GM12873 (cell line): Measurements from ENCODE around the gene DNAJC2.

ENCODE experiments used
- TF ChIP-seq, protein P1 (sequence below): IDR thresholded peaks from 2 replicates; pipeline ENCODE4 v1.5.1; 2012; ENCODE audit warnings: low read depth, mild to moderate bottlenecking, moderate library complexity, low read length, control low read depth; ENCODE audit not compliant: insufficient read depth; ENCODE audit errors: missing control alignments

DNAJC2 gene

DNA sequence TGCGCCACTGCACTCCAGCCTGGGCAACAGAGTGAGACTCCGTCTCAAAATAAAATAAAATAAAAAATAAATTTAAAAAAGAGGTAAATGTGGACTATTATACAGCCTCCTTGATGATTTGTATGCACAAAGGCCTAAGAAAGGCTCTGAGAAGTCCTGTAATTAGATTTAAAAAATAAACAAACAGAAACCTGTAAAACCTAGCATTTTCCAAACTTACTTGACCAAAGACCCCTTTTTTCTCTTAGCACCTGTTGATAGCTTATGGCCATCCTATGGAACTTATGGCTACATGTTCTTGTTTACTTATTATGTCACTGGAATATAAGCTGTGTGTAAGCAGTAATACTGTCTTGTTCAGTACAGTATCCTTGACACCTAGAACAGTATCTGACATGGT is 5.7 kb downstream of the DNAJC2 start:
- TF ChIP-seq, protein P1, sequence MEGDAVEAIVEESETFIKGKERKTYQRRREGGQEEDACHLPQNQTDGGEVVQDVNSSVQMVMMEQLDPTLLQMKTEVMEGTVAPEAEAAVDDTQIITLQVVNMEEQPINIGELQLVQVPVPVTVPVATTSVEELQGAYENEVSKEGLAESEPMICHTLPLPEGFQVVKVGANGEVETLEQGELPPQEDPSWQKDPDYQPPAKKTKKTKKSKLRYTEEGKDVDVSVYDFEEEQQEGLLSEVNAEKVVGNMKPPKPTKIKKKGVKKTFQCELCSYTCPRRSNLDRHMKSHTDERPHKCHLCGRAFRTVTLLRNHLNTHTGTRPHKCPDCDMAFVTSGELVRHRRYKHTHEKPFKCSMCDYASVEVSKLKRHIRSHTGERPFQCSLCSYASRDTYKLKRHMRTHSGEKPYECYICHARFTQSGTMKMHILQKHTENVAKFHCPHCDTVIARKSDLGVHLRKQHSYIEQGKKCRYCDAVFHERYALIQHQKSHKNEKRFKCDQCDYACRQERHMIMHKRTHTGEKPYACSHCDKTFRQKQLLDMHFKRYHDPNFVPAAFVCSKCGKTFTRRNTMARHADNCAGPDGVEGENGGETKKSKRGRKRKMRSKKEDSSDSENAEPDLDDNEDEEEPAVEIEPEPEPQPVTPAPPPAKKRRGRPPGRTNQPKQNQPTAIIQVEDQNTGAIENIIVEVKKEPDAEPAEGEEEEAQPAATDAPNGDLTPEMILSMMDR = no peak

DNA sequence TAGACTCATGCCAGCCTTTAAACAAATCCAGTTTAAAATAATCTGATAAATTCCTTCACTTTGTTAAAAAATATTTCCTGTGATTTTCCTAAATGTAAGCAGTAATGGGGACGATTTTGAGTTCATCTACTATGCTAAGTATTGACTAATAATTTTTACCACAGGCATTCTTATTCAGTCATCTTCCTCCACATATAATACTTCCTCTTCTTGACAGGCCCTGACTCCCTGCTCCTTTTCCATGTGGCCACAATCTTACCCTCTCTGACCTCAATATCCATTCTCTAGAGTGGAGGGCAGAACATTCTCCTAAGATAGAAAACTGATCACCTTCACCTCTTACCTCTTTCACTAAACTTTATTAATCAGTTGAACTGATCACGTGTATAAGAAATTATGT is 7.8 kb downstream of the DNAJC2 start:
- TF ChIP-seq, protein P1 = no peak

DNA sequence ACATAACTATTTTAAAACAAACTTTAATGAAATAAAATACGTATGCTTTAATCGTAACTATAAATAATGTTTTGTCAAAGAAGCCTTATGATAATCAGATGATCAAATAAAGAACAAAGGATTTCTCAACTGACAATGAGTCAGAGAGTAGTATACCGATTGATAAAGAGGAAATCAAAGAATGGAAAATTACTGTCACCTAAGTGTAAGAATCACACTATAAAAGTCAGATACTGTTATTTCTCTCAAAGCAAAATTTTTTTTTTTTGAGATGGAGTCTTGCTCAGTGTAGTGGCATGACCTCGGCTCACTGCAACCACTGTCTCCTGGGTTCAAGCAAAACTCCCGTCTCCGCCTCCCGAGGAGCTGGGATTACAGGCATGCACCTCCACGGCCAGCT is 18.8 kb downstream of the DNAJC2 start:
- TF ChIP-seq, protein P1 = no peak

DNA sequence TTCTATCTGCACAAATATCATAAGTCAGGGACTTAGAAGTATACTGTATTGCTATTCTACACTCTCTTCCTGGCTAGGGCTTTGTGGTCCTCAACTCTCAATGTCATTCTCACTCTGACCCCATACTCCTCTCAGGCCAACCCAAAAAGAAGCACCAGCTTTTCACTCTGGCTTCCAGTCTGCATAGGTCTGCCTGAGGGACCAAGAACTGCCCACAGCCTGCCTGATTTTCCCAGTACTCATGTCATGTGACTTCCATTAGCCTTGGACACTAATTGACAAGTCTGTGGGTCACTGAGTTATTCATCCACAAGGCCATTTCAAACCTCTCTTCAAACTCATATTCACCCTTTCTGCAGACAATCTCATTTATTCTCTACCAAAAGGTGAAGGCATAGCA is 27.6 kb downstream of the DNAJC2 start:
- TF ChIP-seq, protein P1 = no peak

DNA sequence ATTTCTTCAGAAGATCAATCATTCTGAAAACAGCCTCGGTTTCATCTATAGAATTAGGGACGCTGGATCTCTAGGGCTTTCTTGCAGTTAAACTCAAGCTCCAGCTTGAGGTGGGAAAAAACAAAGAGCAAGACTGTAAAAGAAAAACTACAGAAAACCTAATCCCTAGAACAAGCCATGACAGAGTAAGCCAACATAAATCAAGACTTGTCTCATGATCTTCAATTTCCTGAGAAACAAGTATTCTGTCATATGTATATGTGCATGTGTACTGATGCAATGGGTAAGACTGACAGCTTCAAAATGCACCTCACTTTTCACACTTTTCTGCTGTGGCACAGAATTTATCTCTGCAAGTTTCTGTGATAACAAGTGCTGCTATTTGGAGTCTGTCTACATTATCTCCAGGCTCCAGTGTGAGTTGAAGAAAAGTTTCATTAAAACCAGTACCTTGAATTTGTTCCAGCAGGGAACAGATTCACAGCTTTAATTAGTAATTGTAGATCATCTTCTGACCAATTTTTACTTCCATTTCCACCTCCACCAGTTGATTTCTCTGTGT is 28.1 kb downstream of the DNAJC2 start:
- TF ChIP-seq, protein P1 = no peak

DNA sequence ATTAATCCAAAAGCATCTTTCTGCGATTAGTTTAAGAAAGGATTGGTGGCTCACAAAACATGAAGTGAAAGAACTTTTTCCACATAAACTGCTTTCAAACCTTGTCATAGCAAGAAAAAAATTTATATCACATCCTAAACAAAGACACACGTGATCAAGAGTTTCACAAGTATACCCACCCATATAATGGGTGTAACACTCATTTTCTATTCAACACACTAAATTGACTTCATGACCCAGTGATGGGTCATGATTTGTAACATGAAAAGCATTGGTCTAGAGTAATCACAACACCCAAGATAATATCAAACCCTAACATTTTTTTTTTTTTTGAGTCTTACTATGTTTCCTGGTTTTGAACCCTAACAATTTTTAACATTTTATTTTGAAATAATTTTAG is 29.7 kb downstream of the DNAJC2 start:
- TF ChIP-seq, protein P1 = no peak

DNA sequence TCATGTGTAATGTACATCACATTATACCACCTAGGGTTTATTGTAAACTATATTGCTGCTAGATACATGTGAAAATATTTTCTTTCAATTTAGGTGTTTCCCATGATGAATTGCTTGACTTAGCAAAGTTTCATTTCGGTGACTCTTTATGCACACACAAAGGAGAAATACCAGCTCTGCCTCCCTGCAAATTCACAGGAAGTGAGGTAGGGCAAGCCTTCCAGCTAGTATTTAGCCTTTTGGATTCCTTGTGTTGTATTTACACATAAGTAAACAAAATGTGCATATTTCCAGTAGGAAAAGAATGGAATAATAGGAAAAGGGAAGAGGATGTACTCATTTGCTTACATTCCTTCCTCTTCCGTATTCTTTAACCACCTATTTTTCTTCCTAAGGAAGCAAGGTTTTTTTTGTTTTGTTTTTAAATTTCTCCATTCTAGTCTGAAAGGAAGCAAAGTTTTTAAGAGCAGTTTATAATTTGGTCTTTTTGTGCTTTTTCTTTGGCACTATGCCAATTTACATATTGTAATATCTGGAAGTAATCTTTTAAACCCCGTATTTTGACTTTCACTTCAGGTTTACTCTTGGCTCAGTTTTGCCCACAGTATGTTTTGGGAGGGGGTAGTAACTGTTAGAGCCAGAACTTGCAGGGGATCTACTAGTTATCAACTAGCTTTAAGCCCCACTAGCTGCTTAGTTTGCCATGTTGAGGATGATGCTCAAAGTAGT is 36.9 kb downstream of the DNAJC2 start:
- TF ChIP-seq, protein P1 = no peak
